Lower leg skin (tissue), 4 donors: ENCODE measurements around the gene CPNE8. TPM values are rescaled to one million over a fixed set of nuclear protein-coding genes. Genes with fewer than 3 reads are reported as not detected.

Experiments
- DNase-seq, 2 donors: peaks; one replicate each; pipeline ENCODE4 v3.0.0-alpha.2; 2019; ENCODE audit warnings: low spot score in 2 of 2
- H3K4me3 ChIP-seq: fragments of 200-600 bp; sonication (generic); 2 replicates; pipeline ENCODE4 v1.5.1; 2017; ENCODE audit warnings: mild to moderate bottlenecking, low read depth; ENCODE audit not compliant: poor library complexity, severe bottlenecking
- POLR2A ChIP-seq, 2 donors: fragments of 450-650 bp; IDR thresholded peaks; one replicate each; pipeline ENCODE4 v1.6.1; 2016 to 2017; ENCODE audit warnings: antibody characterized with exemption in 2 of 2, mild to moderate bottlenecking in 1 of 2, moderate library complexity in 1 of 2
- WGBS, 2 donors: methylation state at CpG; one replicate each; pipeline ENCODE4 v1.1.5; 2018; 5-methylcytosine and 5-hydroxymethylcytosine counted together
- intact Hi-C: fragments of 100-400 bp; cut with DNase I; formaldehyde crosslinking; loops from one replicate; pipeline ENCODE4 v1.15.0; 2023; ENCODE audit warnings: low total_unique reads
- total RNA-seq, 4 donors: library from RNA; depleted of rRNA; stranded (reverse); fragments of >200 nt; gene quantifications; one replicate each; pipeline ENCODE4 v1.1.0, GENCODE V29; 2016
- TF ChIP-seq, protein P1 (sequence below), 3 donors: fragments of 450-650 bp; IDR thresholded peaks; one replicate each; pipeline ENCODE4 v1.5.1; 2016; ENCODE audit warnings: antibody characterized with exemption in 3 of 3, mild to moderate bottlenecking in 3 of 3, moderate library complexity in 2 of 3

Gene CPNE8
- total RNA-seq, 4 donors from 2014 or later = 8.0 to 20.2 (median 9.1) TPM

DNA sequence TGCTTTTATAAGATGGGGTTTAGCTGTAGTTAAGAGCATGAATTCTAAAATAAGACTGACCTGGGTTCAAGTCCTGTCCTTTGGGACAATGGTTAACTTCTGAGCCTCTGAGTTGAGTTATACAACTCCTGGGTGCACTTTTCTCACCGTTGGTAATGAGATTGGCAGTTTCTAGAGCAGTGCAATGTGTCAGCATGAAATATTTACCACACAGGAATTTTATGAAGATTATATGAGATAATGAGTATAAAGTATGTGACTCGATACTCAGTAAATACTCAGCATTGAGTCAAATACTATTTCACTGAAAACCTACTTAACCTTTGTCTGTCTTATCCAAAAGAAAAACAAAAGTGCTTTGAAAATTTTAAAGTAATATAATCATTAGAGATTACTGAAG is 214.2 kb downstream of the CPNE8 start:
- TF ChIP-seq, protein P1, sequence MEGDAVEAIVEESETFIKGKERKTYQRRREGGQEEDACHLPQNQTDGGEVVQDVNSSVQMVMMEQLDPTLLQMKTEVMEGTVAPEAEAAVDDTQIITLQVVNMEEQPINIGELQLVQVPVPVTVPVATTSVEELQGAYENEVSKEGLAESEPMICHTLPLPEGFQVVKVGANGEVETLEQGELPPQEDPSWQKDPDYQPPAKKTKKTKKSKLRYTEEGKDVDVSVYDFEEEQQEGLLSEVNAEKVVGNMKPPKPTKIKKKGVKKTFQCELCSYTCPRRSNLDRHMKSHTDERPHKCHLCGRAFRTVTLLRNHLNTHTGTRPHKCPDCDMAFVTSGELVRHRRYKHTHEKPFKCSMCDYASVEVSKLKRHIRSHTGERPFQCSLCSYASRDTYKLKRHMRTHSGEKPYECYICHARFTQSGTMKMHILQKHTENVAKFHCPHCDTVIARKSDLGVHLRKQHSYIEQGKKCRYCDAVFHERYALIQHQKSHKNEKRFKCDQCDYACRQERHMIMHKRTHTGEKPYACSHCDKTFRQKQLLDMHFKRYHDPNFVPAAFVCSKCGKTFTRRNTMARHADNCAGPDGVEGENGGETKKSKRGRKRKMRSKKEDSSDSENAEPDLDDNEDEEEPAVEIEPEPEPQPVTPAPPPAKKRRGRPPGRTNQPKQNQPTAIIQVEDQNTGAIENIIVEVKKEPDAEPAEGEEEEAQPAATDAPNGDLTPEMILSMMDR (IDR thresholded peaks at IDR 0.05) = no peak
- TF ChIP-seq POLR2A (IDR thresholded peaks at IDR 0.05) = no peak
- H3K4me3 ChIP-seq = no peak overlapping the region
- 63 to 70% methylated on average over 2 of the region's 2 CpGs for WGBS, 2 donors
- intact Hi-C loops = no loop called here
- no peak for DNase-seq

GRCh38 chr12:38690646-38691045 is 214.7 kb downstream of the CPNE8 start:
- intact Hi-C loops = no loop called here
- TF ChIP-seq, protein P1 (IDR thresholded peaks at IDR 0.05) = no peak
- TF ChIP-seq POLR2A (IDR thresholded peaks at IDR 0.05) = no peak

DNA sequence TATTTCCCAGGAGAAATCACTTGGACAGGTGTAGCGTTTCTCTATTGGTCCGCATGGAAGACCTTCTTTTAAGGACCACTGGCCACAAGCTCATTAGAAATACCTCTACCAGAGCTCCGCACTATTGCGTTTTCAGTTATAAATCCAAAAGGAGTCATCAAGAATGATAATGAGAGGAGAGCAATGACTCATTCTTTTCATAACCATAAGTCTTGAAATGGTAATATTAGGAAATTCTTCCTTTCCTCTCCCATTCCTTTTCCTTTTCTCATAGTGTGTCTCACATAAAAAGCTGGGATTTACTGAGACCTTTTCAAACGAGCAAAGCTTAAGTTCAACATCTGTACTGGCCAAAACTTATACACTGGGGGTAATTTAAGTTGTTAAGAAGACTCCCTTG is 215.7 kb downstream of the CPNE8 start:
- DNase-seq = no peak
- TF ChIP-seq, protein P1 (IDR thresholded peaks at IDR 0.05) = no peak
- no peak for TF ChIP-seq POLR2A (IDR thresholded peaks at IDR 0.05)
- 80 to 81% methylated on average over 5 of the region's 5 CpGs for WGBS, 2 donors
- H3K4me3 ChIP-seq = no peak overlapping the region
- intact Hi-C loops = no loop called here

More at GRCh38 chr12:38690646-38691045, 214.7 kb downstream of the CPNE8 start:
- H3K4me3 ChIP-seq = no peak overlapping the region
- no peak for DNase-seq

GRCh38 chr12:38689195-38689594 is 216.2 kb downstream of the CPNE8 start:
- WGBS, 2 donors = 35 to 52% methylated on average over 1 of the region's 1 CpG
- DNase-seq = no peak
- intact Hi-C loops = no loop called here
- TF ChIP-seq, protein P1 (IDR thresholded peaks at IDR 0.05) = no peak
- TF ChIP-seq POLR2A (IDR thresholded peaks at IDR 0.05) = no peak
- H3K4me3 ChIP-seq = no peak overlapping the region

- intact Hi-C loops = no loop called here
- H3K4me3 ChIP-seq = no peak overlapping the region
- WGBS, 2 donors = 64 to 85% methylated on average over 2 of the region's 2 CpGs
- no peak for TF ChIP-seq POLR2A (IDR thresholded peaks at IDR 0.05)
- TF ChIP-seq, protein P1 (IDR thresholded peaks at IDR 0.05) = no peak
- DNase-seq = no peak
These were observed 222.9 kb downstream of the CPNE8 start for GRCh38 chr12:38682521-38682920.

- TF ChIP-seq, protein P1 (IDR thresholded peaks at IDR 0.05) = no peak
- no peak for TF ChIP-seq POLR2A (IDR thresholded peaks at IDR 0.05)
- no peak overlapping the region for H3K4me3 ChIP-seq
- no peak for DNase-seq
- intact Hi-C loops = no loop called here
- WGBS, 2 donors = 45 to 57% methylated on average over 2 of the region's 2 CpGs
These were observed 235.9 kb downstream of the CPNE8 start for GRCh38 chr12:38669530-38669929.
